H9 (cell line): ENCODE results near the gene C1QTNF9. TPM values are rescaled to one million over a fixed set of nuclear protein-coding genes. Genes with fewer than 3 reads are reported as not detected.
A peak's percentile ranks its signal among the peaks of the same experiment; 100 is the strongest.

Source experiments
- DNase-seq: peaks from one replicate; pipeline ENCODE4 v3.0.0-alpha.2; 2017
- H2AFZ ChIP-seq: one replicate; pipeline ENCODE4 v1.6.1; 2013; ENCODE audit warnings: mild to moderate bottlenecking, low read length, control low read depth, moderate library complexity
- H2AK5ac ChIP-seq: 2 replicates; pipeline ENCODE4 v1.6.1; 2013; ENCODE audit warnings: low read length, control low read depth, mixed read lengths; ENCODE audit not compliant: insufficient read length
- H2BK120ac ChIP-seq: one replicate; pipeline ENCODE4 v1.6.1; 2013; ENCODE audit warnings: low read depth, mild to moderate bottlenecking, low read length, control low read depth, inconsistent platforms; ENCODE audit not compliant: poor library complexity, severe bottlenecking
- H2BK12ac ChIP-seq: 2 replicates; pipeline ENCODE4 v1.6.1; 2013; ENCODE audit warnings: low read length, control low read depth, mixed read lengths, low read depth; ENCODE audit not compliant: insufficient read length
- H2BK15ac ChIP-seq: 2 replicates; pipeline ENCODE4 v1.6.1; 2013; ENCODE audit warnings: low read depth, low read length, control low read depth
- H2BK20ac ChIP-seq: one replicate; pipeline ENCODE4 v1.6.1; 2013; ENCODE audit warnings: low read depth, mild to moderate bottlenecking, low read length, control low read depth, inconsistent platforms; ENCODE audit not compliant: poor library complexity, severe bottlenecking
- H2BK5ac ChIP-seq: 2 replicates; pipeline ENCODE4 v1.6.1; 2013; ENCODE audit warnings: low read length, control low read depth, mixed read lengths; ENCODE audit not compliant: insufficient read length
- H3K14ac ChIP-seq: 2 replicates; pipeline ENCODE4 v1.6.1; 2013; ENCODE audit warnings: low read length, control low read depth; ENCODE audit not compliant: insufficient read depth
- H3K18ac ChIP-seq: 2 replicates; pipeline ENCODE4 v1.6.1; 2013; ENCODE audit warnings: low read depth, mild to moderate bottlenecking, mixed read lengths, low read length, control low read depth; ENCODE audit not compliant: insufficient read length
- H3K23ac ChIP-seq: 2 replicates; pipeline ENCODE4 v1.6.1; 2013; ENCODE audit warnings: low read length, control low read depth, mixed read lengths, low read depth; ENCODE audit not compliant: insufficient read length
- H3K23me2 ChIP-seq: 2 replicates; pipeline ENCODE4 v1.6.1; 2013; ENCODE audit warnings: low read depth, mild to moderate bottlenecking, mixed read lengths, low read length, control low read depth; ENCODE audit not compliant: insufficient read length, poor library complexity, severe bottlenecking
- H3K27ac ChIP-seq: 2 replicates; pipeline ENCODE4 v1.5.1; 2013; ENCODE audit warnings: low read length, control low read depth, mixed read lengths, low read depth; ENCODE audit not compliant: insufficient read length
- H3K27me3 ChIP-seq: 2 replicates; pipeline ENCODE4 v1.6.1; 2013; ENCODE audit warnings: low read length, control low read depth, inconsistent platforms; ENCODE audit not compliant: insufficient read depth
- H3K4ac ChIP-seq: 2 replicates; pipeline ENCODE4 v1.6.1; 2013; ENCODE audit warnings: low read depth, mild to moderate bottlenecking, control low read depth, inconsistent platforms, low read length, moderate library complexity
- H3K4me1 ChIP-seq: 2 replicates; pipeline ENCODE4 v1.6.1; 2013; ENCODE audit warnings: low read length, control low read depth, inconsistent platforms; ENCODE audit not compliant: insufficient read depth
- H3K4me2 ChIP-seq: 2 replicates; pipeline ENCODE4 v1.6.1; 2013; ENCODE audit warnings: low read length, control low read depth, mixed read lengths; ENCODE audit not compliant: insufficient read length, insufficient read depth
- H3K56ac ChIP-seq: 2 replicates; pipeline ENCODE4 v1.6.1; 2013; ENCODE audit warnings: low read depth, mild to moderate bottlenecking, mixed read lengths, low read length, control low read depth; ENCODE audit not compliant: insufficient read length
- H3K79me1 ChIP-seq: 2 replicates; pipeline ENCODE4 v1.6.1; 2013; ENCODE audit warnings: low read depth, mild to moderate bottlenecking, moderate library complexity, low read length, control low read depth, inconsistent platforms; ENCODE audit not compliant: insufficient read depth, poor library complexity, severe bottlenecking
- H3K79me2 ChIP-seq: 2 replicates; pipeline ENCODE4 v1.6.1; 2013; ENCODE audit warnings: low read length, control low read depth, inconsistent platforms; ENCODE audit not compliant: insufficient read depth
- H3K9ac ChIP-seq: 2 replicates; pipeline ENCODE4 v1.6.1; 2013; ENCODE audit warnings: low read length, control low read depth, mixed read lengths; ENCODE audit not compliant: insufficient read length; ENCODE audit errors: extremely low read depth
- H3K9me3 ChIP-seq: one replicate; pipeline ENCODE4 v1.6.1; 2013; ENCODE audit warnings: low read depth, low read length, inconsistent platforms; ENCODE audit not compliant: control insufficient read depth
- H3T11ph ChIP-seq: one replicate; pipeline ENCODE4 v1.6.1; 2013; ENCODE audit warnings: mild to moderate bottlenecking, low read length, control low read depth, inconsistent platforms
- H4K20me1 ChIP-seq: one replicate; pipeline ENCODE4 v1.6.1; 2013; ENCODE audit not compliant: control insufficient read depth, insufficient read length, insufficient read depth
- H4K5ac ChIP-seq: 2 replicates; pipeline ENCODE4 v1.6.1; 2013; ENCODE audit warnings: low read depth, mild to moderate bottlenecking, mixed read lengths, low read length, control low read depth; ENCODE audit not compliant: insufficient read length
- H4K8ac ChIP-seq: replicated peaks from 2 replicates; pipeline ENCODE4 v1.6.1; 2013; ENCODE audit warnings: low read length, control low read depth, mixed read lengths, low read depth; ENCODE audit not compliant: insufficient read length
- H4K91ac ChIP-seq: 2 replicates; pipeline ENCODE4 v1.6.1; 2013; ENCODE audit warnings: low read depth, mild to moderate bottlenecking, moderate library complexity, mixed read lengths, low read length, control low read depth; ENCODE audit not compliant: insufficient read length
- H3K27ac Mint-ChIP-seq, 3 experiments: 2 replicates in 2 of 3; 3 replicates in 1 of 3; pipeline ENCODE4 v1.8.0; 2020 to 2021; ENCODE audit warnings: mixed read lengths in 3 of 3, mild to moderate bottlenecking in 1 of 3, moderate library complexity in 1 of 3
- H3K27me3 Mint-ChIP-seq: 2 replicates; pipeline ENCODE4 v1.8.0; 2021; ENCODE audit warnings: low read depth, mild to moderate bottlenecking, moderate library complexity, mixed read lengths
- H3K36me3 Mint-ChIP-seq, 3 experiments: 2 replicates in 2 of 3; 3 replicates in 1 of 3; pipeline ENCODE4 v1.8.0; 2020 to 2021; ENCODE audit warnings: low read depth in 3 of 3, mixed read lengths in 3 of 3; ENCODE audit not compliant: insufficient read depth in 1 of 3
- H3K4me1 Mint-ChIP-seq, 2 experiments: 2 replicates each; pipeline ENCODE4 v1.8.0; 2020; ENCODE audit warnings: mixed read lengths in 2 of 2
- H3K4me3 Mint-ChIP-seq, 2 experiments: 2 replicates in 1 of 2; 3 replicates in 1 of 2; pipeline ENCODE4 v1.8.0; 2020 to 2021; ENCODE audit warnings: mild to moderate bottlenecking in 2 of 2, mixed read lengths in 2 of 2, moderate library complexity in 1 of 2
- H3K9me3 Mint-ChIP-seq, 2 experiments: 2 replicates in 1 of 2; 3 replicates in 1 of 2; pipeline ENCODE4 v1.8.0; 2020; ENCODE audit warnings: mild to moderate bottlenecking in 2 of 2, mixed read lengths in 2 of 2, moderate library complexity in 1 of 2
- CTCF ChIP-seq: fragments of 200-600 bp; sonication (generic); conservative IDR thresholded peaks from 3 replicates; pipeline ENCODE4 v1.8.0; 2021; ENCODE audit warnings: antibody characterized with exemption, mild to moderate bottlenecking
- WGBS: extraction: QIAGEN DNeasy Blood & Tissue Kit; methylation state at CpG from one replicate; pipeline ENCODE4 v1.1.7; 2013; ENCODE audit warnings: missing lambda C conversion rate, low lambda C conversion rate, mixed read lengths; ENCODE audit not compliant: insufficient read length; ENCODE audit errors: extremely low coverage; 5-methylcytosine and 5-hydroxymethylcytosine counted together
- total RNA-seq: library from RNA; stranded (reverse); gene quantifications from 2 replicates; pipeline ENCODE4 v1.2.1, GENCODE V29; 2021

C1QTNF9 gene
- total RNA-seq, 1 experiment from 2014 or later: not detected

GRCh38 chr13:24282256-24282655 lies 27.1 kb upstream of the C1QTNF9 start:
- no peak overlapping the region for H3K4ac ChIP-seq
- no peaks in the 10 kb centered on the region for H3K9me3 Mint-ChIP-seq
- H4K8ac ChIP-seq: no peak overlapping the region
- H3K18ac ChIP-seq: no peak overlapping the region
- no peak overlapping the region for H2BK15ac ChIP-seq
- no peaks in the 10 kb centered on the region for H3K23me2 ChIP-seq
- H3K4me1 Mint-ChIP-seq: no peaks in the 10 kb centered on the region
- H3K9me3 ChIP-seq: no peaks in the 10 kb centered on the region
- no peak overlapping the region for H2BK5ac ChIP-seq
- H2AK5ac ChIP-seq: no peak overlapping the region
- no peaks in the 10 kb centered on the region for H3K27me3 ChIP-seq
- no peak overlapping the region for H4K91ac ChIP-seq
- no peak overlapping the region for H3K4me2 ChIP-seq
- no peaks in the 10 kb centered on the region for H3K79me2 ChIP-seq
- no peak overlapping the region for H3K14ac ChIP-seq
- no CpG with 5 or more reads among the region's 4 CpGs for WGBS
- H3K9ac ChIP-seq: no peak overlapping the region
- H2BK120ac ChIP-seq: no peak overlapping the region
- H3T11ph ChIP-seq: no peak overlapping the region
- H2BK20ac ChIP-seq: no peak overlapping the region
- no peak overlapping the region for H2AFZ ChIP-seq
- H3K4me3 Mint-ChIP-seq: no peak overlapping the region
- no peaks in the 10 kb centered on the region for H3K79me1 ChIP-seq
- H3K56ac ChIP-seq: no peak overlapping the region
- TF ChIP-seq CTCF: no peak
- no peaks in the 10 kb centered on the region for H3K27me3 Mint-ChIP-seq
- H3K23ac ChIP-seq: no peak overlapping the region
- H4K5ac ChIP-seq: no peak overlapping the region
- H3K4me1 ChIP-seq: no peaks in the 10 kb centered on the region
- H3K36me3 Mint-ChIP-seq: peaks cover 2 to 9% (median 4%) of the 10 kb centered on the region in 3 experiments; a peak in 5 of 7 replicates
- H4K20me1 ChIP-seq: no peaks in the 10 kb centered on the region
- no peak for DNase-seq
- H3K27ac ChIP-seq: no peak overlapping the region
- H3K27ac Mint-ChIP-seq: peak overlapping the region in 1 of 3 experiments; percentile 80; a peak in 4 of 7 replicates
- no peak overlapping the region for H2BK12ac ChIP-seq
